Hepatocyte (in vitro differentiated cells): ENCODE data around the gene CDH4. TPM values are rescaled to one million over a fixed set of nuclear protein-coding genes. Genes with fewer than 3 reads are reported as not detected.

Experiments
- DNase-seq: peaks from one replicate; pipeline ENCODE4 v3.0.0-alpha.2; 2016; ENCODE audit warnings: low spot score
- H2AFZ ChIP-seq: fragments of 200-600 bp; sonication (generic); 2 replicates; pipeline ENCODE4 v1.6.0; 2016; ENCODE audit warnings: antibody characterized with exemption, mild to moderate bottlenecking
- H3K27ac ChIP-seq: fragments of 200-600 bp; sonication (generic); 2 replicates; pipeline ENCODE4 v1.5.1; 2016; ENCODE audit warnings: mild to moderate bottlenecking
- H3K27me3 ChIP-seq: fragments of 200-600 bp; sonication (generic); 2 replicates; pipeline ENCODE4 v1.6.1; 2016
- H3K36me3 ChIP-seq: fragments of 200-600 bp; sonication (generic); replicated peaks from 2 replicates; pipeline ENCODE4 v1.5.1; 2016; ENCODE audit warnings: low read depth; ENCODE audit not compliant: insufficient read depth
- H3K4me1 ChIP-seq: fragments of 200-600 bp; sonication (generic); 2 replicates; pipeline ENCODE4 v1.5.1; 2016; ENCODE audit warnings: mild to moderate bottlenecking, moderate library complexity; ENCODE audit not compliant: insufficient read depth
- H3K4me2 ChIP-seq: fragments of 200-600 bp; sonication (generic); 2 replicates; pipeline ENCODE4 v1.6.0; 2016
- H3K4me3 ChIP-seq: fragments of 200-600 bp; sonication (generic); 2 replicates; pipeline ENCODE4 v1.5.1; 2016; ENCODE audit warnings: mild to moderate bottlenecking
- H3K79me2 ChIP-seq: fragments of 200-600 bp; sonication (generic); 2 replicates; pipeline ENCODE4 v1.6.0; 2017; ENCODE audit warnings: mild to moderate bottlenecking
- H3K9me2 ChIP-seq: fragments of 200-600 bp; sonication (generic); replicated peaks from 2 replicates; pipeline ENCODE4 v1.6.0; 2017; ENCODE audit warnings: mild to moderate bottlenecking; ENCODE audit not compliant: insufficient read depth
- H3K9me3 ChIP-seq: fragments of 200-600 bp; sonication (generic); 2 replicates; pipeline ENCODE4 v1.5.1; 2016; ENCODE audit warnings: low read depth, mild to moderate bottlenecking
- H4K20me1 ChIP-seq: fragments of 200-600 bp; sonication (generic); 2 replicates; pipeline ENCODE4 v1.6.0; 2016; ENCODE audit warnings: mild to moderate bottlenecking; ENCODE audit not compliant: insufficient read depth, poor library complexity, severe bottlenecking
- EZH2 ChIP-seq: fragments of 200-600 bp; sonication (generic); IDR thresholded peaks from 2 replicates; pipeline ENCODE4 v1.6.1; 2016; ENCODE audit warnings: antibody characterized with exemption, mild to moderate bottlenecking, borderline replicate concordance
- EZH2phosphoT487 ChIP-seq: fragments of 200-600 bp; sonication (generic); IDR thresholded peaks from one replicate; pipeline ENCODE4 v1.6.1; 2018; ENCODE audit warnings: antibody characterized with exemption, mild to moderate bottlenecking, low read depth, moderate library complexity; ENCODE audit not compliant: unreplicated experiment, severe bottlenecking
- WGBS: methylation state at CpG from one replicate; pipeline ENCODE4 v1.1.6; 2016; ENCODE audit warnings: low lambda C conversion rate; ENCODE audit errors: missing lambda C conversion rate; 5-methylcytosine and 5-hydroxymethylcytosine counted together
- polyA plus RNA-seq: library from polyadenylated mRNA; unstranded; fragments of >200 nt; fragmentation: Nextera tagmentation; extraction: Ambion mirVana; gene quantifications from 2 replicates; pipeline ENCODE4 v1.2.1, GENCODE V29; 2016
- total RNA-seq: library from RNA; depleted of rRNA; stranded (reverse); fragments of >200 nt; gene quantifications from 2 replicates; pipeline ENCODE4 v1.2.3, GENCODE V29; 2014
- TF ChIP-seq, protein P1 (sequence below): fragments of 200-600 bp; sonication (generic); IDR thresholded peaks from 2 replicates; pipeline ENCODE4 v1.5.1; 2016; ENCODE audit warnings: antibody characterized with exemption, mild to moderate bottlenecking; ENCODE audit not compliant: poor library complexity

Gene CDH4
- total and polyA plus RNA-seq, 2 experiments from 2014 or later, result 0.53 to 0.73 TPM

DNA sequence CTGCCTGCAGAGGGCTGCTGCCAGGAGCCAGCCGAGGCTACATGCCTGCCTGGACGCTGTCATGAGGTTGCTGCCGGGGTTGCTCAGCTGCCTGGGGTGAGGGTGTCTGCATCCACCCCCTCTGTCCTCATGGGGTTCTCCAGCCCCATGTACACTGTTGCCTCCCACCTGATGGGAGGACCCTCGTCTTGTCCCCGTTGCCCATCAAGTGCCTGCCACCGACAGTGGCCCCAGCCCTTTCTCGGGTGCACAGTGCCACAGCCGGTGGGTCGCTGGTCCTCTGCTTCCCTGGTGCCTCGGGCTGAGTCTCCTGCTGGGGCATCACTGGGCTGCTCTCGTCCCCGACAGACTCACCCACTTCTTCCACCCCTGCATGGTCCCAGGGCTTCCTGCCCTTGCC, 313.7 kb downstream of the CDH4 start:
- Histone ChIP-seq H3K9me2 (no peaks in the 10 kb centered on the region), H3K4me3 (no peak overlapping the region), H3K79me2 (no peaks in the 10 kb centered on the region), H3K27ac (no peak overlapping the region), H3K4me1 (no peaks in the 10 kb centered on the region), H3K9me3 (no peaks in the 10 kb centered on the region), H3K36me3 (no peaks in the 10 kb centered on the region), H4K20me1 (no peaks in the 10 kb centered on the region), H3K4me2 (no peak overlapping the region), H3K27me3 (peaks cover 5% of the 10 kb centered on the region), H2AFZ (no peak overlapping the region)
- no peak for DNase-seq
- TF ChIP-seq EZH2 (no peak), EZH2phosphoT487 (no peak)
- TF ChIP-seq, protein P1, sequence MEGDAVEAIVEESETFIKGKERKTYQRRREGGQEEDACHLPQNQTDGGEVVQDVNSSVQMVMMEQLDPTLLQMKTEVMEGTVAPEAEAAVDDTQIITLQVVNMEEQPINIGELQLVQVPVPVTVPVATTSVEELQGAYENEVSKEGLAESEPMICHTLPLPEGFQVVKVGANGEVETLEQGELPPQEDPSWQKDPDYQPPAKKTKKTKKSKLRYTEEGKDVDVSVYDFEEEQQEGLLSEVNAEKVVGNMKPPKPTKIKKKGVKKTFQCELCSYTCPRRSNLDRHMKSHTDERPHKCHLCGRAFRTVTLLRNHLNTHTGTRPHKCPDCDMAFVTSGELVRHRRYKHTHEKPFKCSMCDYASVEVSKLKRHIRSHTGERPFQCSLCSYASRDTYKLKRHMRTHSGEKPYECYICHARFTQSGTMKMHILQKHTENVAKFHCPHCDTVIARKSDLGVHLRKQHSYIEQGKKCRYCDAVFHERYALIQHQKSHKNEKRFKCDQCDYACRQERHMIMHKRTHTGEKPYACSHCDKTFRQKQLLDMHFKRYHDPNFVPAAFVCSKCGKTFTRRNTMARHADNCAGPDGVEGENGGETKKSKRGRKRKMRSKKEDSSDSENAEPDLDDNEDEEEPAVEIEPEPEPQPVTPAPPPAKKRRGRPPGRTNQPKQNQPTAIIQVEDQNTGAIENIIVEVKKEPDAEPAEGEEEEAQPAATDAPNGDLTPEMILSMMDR, result no peak
- WGBS, result 88% methylated on average over 11 of the region's 12 CpGs

DNA sequence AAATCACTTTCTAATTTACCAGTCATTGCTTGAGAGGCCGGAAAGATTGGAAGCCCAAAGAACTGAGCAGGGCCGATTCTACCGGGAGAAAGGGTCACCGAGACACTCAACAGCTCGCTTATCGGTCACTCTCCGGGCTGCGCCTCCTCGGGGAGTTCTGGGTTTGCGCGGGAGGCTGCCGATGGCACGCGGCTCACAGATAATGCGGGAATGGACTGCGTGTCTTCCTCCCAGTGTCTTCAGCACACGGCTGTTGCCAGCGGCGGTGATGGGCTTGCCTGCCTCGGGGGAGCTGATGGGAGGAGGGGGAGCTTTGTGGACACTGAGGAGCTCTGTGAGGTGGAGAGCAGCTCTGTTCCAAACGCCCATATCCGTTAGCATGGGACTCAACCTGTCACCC, 314.6 kb downstream of the CDH4 start:
- WGBS, result 87% methylated on average over 22 of the region's 22 CpGs
- H3K79me2 ChIP-seq, result no peaks in the 10 kb centered on the region
- TF ChIP-seq EZH2phosphoT487 (no peak), EZH2 (no peak)
- TF ChIP-seq, protein P1, result no peak

DNA sequence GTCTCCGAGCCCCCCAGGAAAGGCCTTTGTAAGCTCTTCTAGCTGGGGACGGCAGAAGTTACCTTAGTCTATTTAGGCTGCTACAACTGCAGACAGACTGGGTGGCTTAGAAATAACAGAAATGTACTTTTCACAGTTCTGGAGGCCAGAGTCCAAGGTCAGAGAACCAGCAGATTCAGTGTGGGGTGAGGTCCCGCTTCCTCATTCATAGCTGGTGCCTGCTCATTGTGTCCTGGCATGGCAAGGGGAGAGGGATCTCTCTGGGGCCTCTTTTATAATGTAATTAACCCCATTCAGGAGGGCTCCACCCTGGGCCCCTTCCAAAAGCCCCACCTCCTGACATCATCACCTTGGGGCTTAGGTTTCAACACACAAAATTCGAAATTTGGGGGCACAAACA, 315.1 kb downstream of the CDH4 start:
- H3K36me3 ChIP-seq, result no peaks in the 10 kb centered on the region
- no peak for TF ChIP-seq EZH2phosphoT487
- TF ChIP-seq, protein P1, result no peak
- no peak for TF ChIP-seq EZH2
- DNase-seq, result no peak
- H2AFZ ChIP-seq, result no peak overlapping the region
- no peaks in the 10 kb centered on the region for H3K9me2 ChIP-seq
- 51% methylated on average over 4 of the region's 4 CpGs for WGBS
- no peak overlapping the region for H3K4me2 ChIP-seq
- peaks cover 5% of the 10 kb centered on the region for H3K27me3 ChIP-seq
- no peak overlapping the region for H3K27ac ChIP-seq
- no peak overlapping the region for H3K4me3 ChIP-seq
- H4K20me1 ChIP-seq, result no peaks in the 10 kb centered on the region
- H3K79me2 ChIP-seq, result no peaks in the 10 kb centered on the region
- H3K4me1 ChIP-seq, result no peaks in the 10 kb centered on the region
- H3K9me3 ChIP-seq, result no peaks in the 10 kb centered on the region

More for the DNA sequence above, 314.6 kb downstream of the CDH4 start:
- Histone ChIP-seq H3K27ac (no peak overlapping the region), H3K4me3 (no peak overlapping the region), H3K4me2 (no peak overlapping the region), H3K36me3 (no peaks in the 10 kb centered on the region), H3K27me3 (peaks cover 5% of the 10 kb centered on the region), H4K20me1 (no peaks in the 10 kb centered on the region), H3K9me2 (no peaks in the 10 kb centered on the region), H2AFZ (no peak overlapping the region), H3K9me3 (no peaks in the 10 kb centered on the region), H3K4me1 (no peaks in the 10 kb centered on the region)
- DNase-seq, result no peak

DNA sequence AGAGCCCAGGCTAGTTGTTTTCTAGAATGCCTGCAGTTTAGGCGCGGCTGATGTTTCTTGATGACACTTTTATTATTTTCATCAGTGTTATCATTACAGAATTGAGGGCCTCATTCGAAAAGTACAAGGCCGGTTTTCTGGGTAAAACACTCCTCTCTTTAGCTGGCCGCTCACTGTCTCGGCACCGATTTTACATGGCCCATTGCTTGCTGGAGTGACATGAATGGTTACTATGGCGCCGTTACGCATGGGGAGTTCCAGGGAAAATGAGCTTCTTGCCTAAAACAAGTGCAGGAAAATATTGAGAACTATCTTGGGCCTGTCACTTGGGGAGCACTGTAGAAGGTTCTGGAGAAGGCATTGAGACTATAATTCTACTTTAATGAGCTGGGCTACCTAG, 317.8 kb downstream of the CDH4 start:
- Histone ChIP-seq H3K27ac (no peak overlapping the region), H3K4me1 (no peaks in the 10 kb centered on the region), H3K79me2 (no peaks in the 10 kb centered on the region), H3K36me3 (no peaks in the 10 kb centered on the region), H2AFZ (no peak overlapping the region), H3K4me2 (no peak overlapping the region), H4K20me1 (no peaks in the 10 kb centered on the region), H3K9me2 (no peaks in the 10 kb centered on the region), H3K9me3 (no peaks in the 10 kb centered on the region), H3K4me3 (no peak overlapping the region), H3K27me3 (peaks cover 5% of the 10 kb centered on the region)
- 94% methylated on average over 10 of the region's 10 CpGs for WGBS
- DNase-seq, result no peak
- TF ChIP-seq EZH2phosphoT487, result no peak
- TF ChIP-seq EZH2, result no peak
- TF ChIP-seq, protein P1, result no peak
